SU-DHL-6 (cell line): ENCODE measurements around the gene MNT.

Experiments
- H2AFZ ChIP-seq: fragments of 200-600 bp; sonication (generic); 2 replicates; pipeline ENCODE4 v1.6.1; 2014; ENCODE audit warnings: low read depth, mild to moderate bottlenecking, moderate library complexity, mixed read lengths, antibody characterized with exemption, low read length; ENCODE audit not compliant: severe bottlenecking
- H3F3A ChIP-seq: fragments of 200-600 bp; shearing (Covaris generic); 2 replicates; pipeline ENCODE4 v1.6.0; 2016; ENCODE audit warnings: antibody characterized with exemption, mild to moderate bottlenecking; ENCODE audit not compliant: insufficient read depth
- H3K27ac ChIP-seq: fragments of 200-600 bp; sonication (generic); 2 replicates; pipeline ENCODE4 v1.5.1; 2016; ENCODE audit warnings: low read depth, mild to moderate bottlenecking, low read length, moderate library complexity, mixed read lengths
- H3K27me3 ChIP-seq: fragments of 200-600 bp; sonication (generic), shearing (Covaris generic); 2 replicates; pipeline ENCODE4 v1.6.0; 2014; ENCODE audit warnings: mild to moderate bottlenecking, low read length
- H3K36me3 ChIP-seq: fragments of 200-600 bp; sonication (generic); 2 replicates; pipeline ENCODE4 v1.6.1; 2014; ENCODE audit warnings: mild to moderate bottlenecking, low read length, mixed read lengths
- H3K4me2 ChIP-seq: fragments of 300-600, 200-600 bp; shearing (Covaris generic), sonication (generic); 2 replicates; pipeline ENCODE4 v1.6.0; 2014; ENCODE audit warnings: low read length, low read depth, mild to moderate bottlenecking; ENCODE audit not compliant: poor library complexity, severe bottlenecking
- H3K4me3 ChIP-seq: fragments of 200-600 bp; sonication (generic); 2 replicates; pipeline ENCODE4 v1.5.1; 2014; ENCODE audit warnings: antibody characterized with exemption, low read length, mild to moderate bottlenecking, mixed read lengths; ENCODE audit not compliant: insufficient read depth, poor library complexity, severe bottlenecking
- H3K79me2 ChIP-seq: fragments of 200-600 bp; sonication (generic); 2 replicates; pipeline ENCODE4 v1.6.1; 2014; ENCODE audit warnings: mild to moderate bottlenecking, low read length, moderate library complexity; ENCODE audit not compliant: insufficient read depth
- H3K9ac ChIP-seq: fragments of 200-600 bp; sonication (generic); 2 replicates; pipeline ENCODE4 v1.7.0; 2014; ENCODE audit warnings: mild to moderate bottlenecking, low read length
- H3K9me2 ChIP-seq: fragments of 200-600 bp; sonication (generic); replicated peaks from 2 replicates; pipeline ENCODE4 v1.6.1; 2014; ENCODE audit warnings: low read length; ENCODE audit not compliant: insufficient read depth
- H3K9me3 ChIP-seq: fragments of 200-600 bp; sonication (generic); 2 replicates; pipeline ENCODE4 v1.6.1; 2014; ENCODE audit warnings: low read length, mixed read lengths; ENCODE audit not compliant: insufficient read depth
- H4K20me1 ChIP-seq: fragments of 200-600 bp; sonication (generic); 2 replicates; pipeline ENCODE4 v1.6.1; 2014; ENCODE audit warnings: low read depth, mild to moderate bottlenecking, antibody characterized with exemption, low read length, moderate library complexity, mixed read lengths
- CTCF ChIP-seq: fragments of 200-600 bp; sonication (generic); IDR thresholded peaks from one replicate; pipeline ENCODE4 v1.5.1; 2017; ENCODE audit warnings: antibody characterized with exemption, mild to moderate bottlenecking, low read length, moderate library complexity; ENCODE audit not compliant: insufficient read depth, poor library complexity, severe bottlenecking
- EZH2phosphoT487 ChIP-seq: fragments of 200-600 bp; sonication (generic), shearing (Covaris generic); conservative IDR thresholded peaks from 2 replicates; pipeline ENCODE4 v1.6.1; 2018; ENCODE audit warnings: mild to moderate bottlenecking, antibody characterized with exemption, low read length, moderate library complexity, mixed read lengths

Gene MNT

GRCh38 chr17:2406903-2407790 is 6.3 kb upstream of the MNT start:
- Histone ChIP-seq H3K79me2 (no peaks in the 10 kb centered on the region), H3K9me2 (no peaks in the 10 kb centered on the region), H3K4me2 (no peak overlapping the region), H3K27ac (no peak overlapping the region), H3K9ac (no peak overlapping the region), H3F3A (peaks cover 4% of the 10 kb centered on the region; the same call in 1 of the 2 replicates), H2AFZ (no peak overlapping the region), H3K4me3 (no peak overlapping the region), H4K20me1 (no peaks in the 10 kb centered on the region), H3K9me3 (no peaks in the 10 kb centered on the region), H3K27me3 (no peaks in the 10 kb centered on the region), H3K36me3 (no peaks in the 10 kb centered on the region)
- TF ChIP-seq CTCF = no peak
- TF ChIP-seq EZH2phosphoT487 = no peak

DNA sequence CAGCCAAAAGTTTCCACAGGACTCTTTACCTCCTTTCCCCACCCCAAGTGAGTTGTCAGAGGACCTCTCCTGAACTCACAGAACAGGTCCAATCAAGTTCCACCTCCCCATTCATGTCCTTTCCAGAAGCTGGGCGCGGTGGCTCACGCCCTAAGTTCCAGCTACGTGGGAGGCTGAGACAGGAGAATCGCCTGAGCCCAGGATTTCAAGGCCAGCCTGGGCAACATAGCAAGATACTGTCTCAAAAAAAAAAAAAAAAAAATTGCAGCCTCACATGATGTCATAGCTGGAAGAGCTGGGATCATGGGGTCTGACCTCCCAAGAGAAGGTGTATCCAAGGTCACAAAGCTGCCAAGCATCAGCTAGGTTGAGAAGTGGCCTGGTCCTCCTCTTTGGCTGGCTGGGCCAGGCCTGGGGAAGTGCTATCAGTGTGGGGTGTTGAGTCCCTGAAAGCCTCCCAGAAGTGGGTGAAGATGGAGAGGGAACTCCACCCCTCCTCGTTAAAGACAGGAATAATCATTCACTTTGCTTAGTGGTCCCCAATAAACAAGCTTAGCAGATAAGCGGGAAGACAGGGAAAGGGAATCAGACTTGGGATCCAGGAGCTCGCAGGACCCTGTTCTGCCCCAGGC is 5.5 kb upstream of the MNT start:
- Histone ChIP-seq H3K79me2 (no peaks in the 10 kb centered on the region), H3K27me3 (no peaks in the 10 kb centered on the region), H4K20me1 (no peaks in the 10 kb centered on the region), H3K9me2 (no peaks in the 10 kb centered on the region), H3K27ac (no peak overlapping the region), H3K9ac (no peak overlapping the region), H3K4me2 (no peak overlapping the region), H3F3A (peaks cover 4% of the 10 kb centered on the region; the same call in 1 of the 2 replicates), H3K9me3 (no peaks in the 10 kb centered on the region), H2AFZ (no peak overlapping the region), H3K4me3 (no peak overlapping the region), H3K36me3 (no peaks in the 10 kb centered on the region)
- no peak for TF ChIP-seq EZH2phosphoT487
- no peak for TF ChIP-seq CTCF

- Histone ChIP-seq H4K20me1 (no peaks in the 10 kb centered on the region), H3K4me3 (no peak overlapping the region), H3K79me2 (no peaks in the 10 kb centered on the region), H3K9ac (no peak overlapping the region), H2AFZ (no peak overlapping the region), H3K4me2 (no peak overlapping the region), H3K27me3 (no peaks in the 10 kb centered on the region), H3K9me3 (no peaks in the 10 kb centered on the region), H3F3A (peaks cover 4% of the 10 kb centered on the region; the same call in 1 of the 2 replicates), H3K36me3 (no peaks in the 10 kb centered on the region), H3K9me2 (no peaks in the 10 kb centered on the region), H3K27ac (no peak overlapping the region)
- no peak for TF ChIP-seq CTCF
Observed at GRCh38 chr17:2405247-2405926, 4.5 kb upstream of the MNT start.
